ENCODE results near the gene WDR38. TPM values are rescaled to one million over a fixed set of nuclear protein-coding genes. Genes with fewer than 3 reads are reported as not detected.
A peak's percentile ranks its signal among the peaks of the same experiment; 100 is the strongest.

WDR38 gene
- total and polyA plus RNA-seq, 12 donors = 0.04 to 0.22 TPM; not detected in 10

DNA sequence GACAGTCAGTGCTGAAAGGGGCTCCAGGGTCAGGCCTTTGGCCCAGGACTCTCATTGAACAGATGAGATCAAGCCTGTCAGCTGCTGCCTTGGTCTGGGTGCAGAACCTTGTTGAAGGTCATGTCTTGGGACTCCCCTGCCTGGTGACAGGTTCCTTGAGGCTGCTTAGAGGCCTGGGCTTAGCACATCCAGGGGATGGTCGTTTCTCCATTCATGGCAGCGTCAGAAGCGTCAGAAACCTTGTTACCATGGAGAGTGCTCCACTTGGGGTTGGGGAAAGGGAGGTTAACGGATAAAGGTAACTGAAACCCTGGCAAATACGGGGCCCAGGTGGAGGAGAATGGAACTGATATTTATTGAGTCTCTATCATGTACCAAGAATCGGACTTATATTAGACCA lies 17.5 kb downstream of the WDR38 start:
- Histone ChIP-seq H3K4me1 (peaks cover 28 to 64% (median 56%) of the 10 kb centered on the region in 9 donors), H3K9me3 (no peaks in the 10 kb centered on the region), H3K27ac (peak overlapping the region in 9 of 10 donors; percentile 94 to 98 (median 96)), H3K36me3 (peaks cover 0 to 46% (median 17%) of the 10 kb centered on the region in 9 donors), H3K27me3 (no peaks in the 10 kb centered on the region), H3K4me3 (peak overlapping the region in 8 of 10 donors; percentile 83 to 99 (median 88))
- DNase-seq = no peak
- ATAC-seq = no peak
- intact Hi-C loops (cut with DNase I) = loop anchor here in 2 of 10 donors (10.0 kb wide), 2 partner anchors 64 to 274 kb away; partner anchors contain the start of gene SCAI (in 1 of the 2)
- TF ChIP-seq, protein P1, sequence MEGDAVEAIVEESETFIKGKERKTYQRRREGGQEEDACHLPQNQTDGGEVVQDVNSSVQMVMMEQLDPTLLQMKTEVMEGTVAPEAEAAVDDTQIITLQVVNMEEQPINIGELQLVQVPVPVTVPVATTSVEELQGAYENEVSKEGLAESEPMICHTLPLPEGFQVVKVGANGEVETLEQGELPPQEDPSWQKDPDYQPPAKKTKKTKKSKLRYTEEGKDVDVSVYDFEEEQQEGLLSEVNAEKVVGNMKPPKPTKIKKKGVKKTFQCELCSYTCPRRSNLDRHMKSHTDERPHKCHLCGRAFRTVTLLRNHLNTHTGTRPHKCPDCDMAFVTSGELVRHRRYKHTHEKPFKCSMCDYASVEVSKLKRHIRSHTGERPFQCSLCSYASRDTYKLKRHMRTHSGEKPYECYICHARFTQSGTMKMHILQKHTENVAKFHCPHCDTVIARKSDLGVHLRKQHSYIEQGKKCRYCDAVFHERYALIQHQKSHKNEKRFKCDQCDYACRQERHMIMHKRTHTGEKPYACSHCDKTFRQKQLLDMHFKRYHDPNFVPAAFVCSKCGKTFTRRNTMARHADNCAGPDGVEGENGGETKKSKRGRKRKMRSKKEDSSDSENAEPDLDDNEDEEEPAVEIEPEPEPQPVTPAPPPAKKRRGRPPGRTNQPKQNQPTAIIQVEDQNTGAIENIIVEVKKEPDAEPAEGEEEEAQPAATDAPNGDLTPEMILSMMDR (IDR thresholded peaks at IDR 0.05) = no peak
- 50 to 60% methylated on average over 6 of the region's 6 CpGs for WGBS, 2 donors

DNA sequence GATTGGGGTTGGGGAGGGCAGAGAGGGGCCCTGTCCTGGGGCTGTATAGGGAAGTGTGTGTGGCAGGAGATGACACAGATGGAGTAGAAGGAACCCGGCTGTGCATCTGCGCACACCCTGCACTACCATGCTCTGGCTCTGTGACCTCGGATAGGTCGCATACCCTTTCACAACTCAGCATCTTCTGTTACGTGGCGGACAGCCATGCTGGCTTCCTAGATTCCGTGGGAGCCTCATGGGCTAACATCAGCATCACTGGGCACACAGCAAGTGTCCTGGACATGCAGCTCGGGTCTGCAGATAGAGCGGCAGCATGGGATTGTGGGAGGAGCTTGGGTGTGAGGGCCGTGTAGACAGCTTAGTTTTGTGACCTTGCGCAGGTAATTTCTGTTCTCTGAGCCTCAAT lies 17.9 kb downstream of the WDR38 start:
- WGBS, 2 donors = 73 to 79% methylated on average over 11 of the region's 11 CpGs
- peak overlapping the region in 1 of 10 donors; percentile 86 for H3K4me3 ChIP-seq
- H3K9me3 ChIP-seq = no peaks in the 10 kb centered on the region
- peaks cover 28 to 64% (median 56%) of the 10 kb centered on the region in 9 donors for H3K4me1 ChIP-seq
- ATAC-seq = no peak
- intact Hi-C loops (cut with DNase I) = loop anchor here in 2 of 10 donors (10.0 kb wide), 2 partner anchors 64 to 274 kb away; partner anchors contain the start of gene SCAI (in 1 of the 2)
- no peaks in the 10 kb centered on the region for H3K27me3 ChIP-seq
- TF ChIP-seq, protein P1 (IDR thresholded peaks at IDR 0.05) = no peak
- peak overlapping the region in 8 of 10 donors; percentile 57 to 98 (median 96) for H3K27ac ChIP-seq
- DNase-seq = no peak
- peaks cover 0 to 50% (median 22%) of the 10 kb centered on the region in 9 donors for H3K36me3 ChIP-seq

DNA sequence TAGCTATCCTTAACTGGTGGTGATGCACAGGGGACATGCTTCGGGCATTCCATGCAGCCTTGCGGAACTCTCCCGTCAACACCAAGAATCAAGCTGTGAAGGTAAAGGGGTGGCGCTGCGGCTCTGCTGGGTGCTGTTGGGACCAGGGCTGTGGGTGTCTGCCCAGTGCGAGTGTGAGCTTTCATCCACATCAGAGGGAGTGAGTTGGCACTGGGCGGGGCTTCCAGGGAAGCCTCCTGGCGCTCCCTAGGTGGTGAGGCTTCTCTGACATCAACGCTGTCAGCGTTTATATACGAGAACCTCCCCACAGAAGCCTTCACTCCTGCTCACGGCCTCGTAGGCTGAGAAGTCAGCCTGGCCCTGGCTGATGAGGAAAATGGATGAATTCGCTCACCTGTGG lies 20.4 kb downstream of the WDR38 start:
- WGBS, 2 donors = 81 to 84% methylated on average over 14 of the region's 14 CpGs
- intact Hi-C loops (cut with DNase I) = loop anchor here in 2 of 10 donors (10.0 kb wide), 2 partner anchors 61 to 271 kb away; partner anchors contain the start of gene SCAI (in 1 of the 2)
- peaks cover 28 to 53% (median 46%) of the 10 kb centered on the region in 9 donors for H3K4me1 ChIP-seq
- H3K9me3 ChIP-seq = no peaks in the 10 kb centered on the region
- no peak for ATAC-seq
- H3K27me3 ChIP-seq = no peaks in the 10 kb centered on the region
- H3K27ac ChIP-seq = peak overlapping the region in 7 of 10 donors; percentile 57 to 98 (median 95)
- TF ChIP-seq, protein P1 (IDR thresholded peaks at IDR 0.05) = no peak
- no peak overlapping the region for H3K4me3 ChIP-seq
- DNase-seq = no peak
- H3K36me3 ChIP-seq = peaks cover 0 to 75% (median 33%) of the 10 kb centered on the region in 9 donors

DNA sequence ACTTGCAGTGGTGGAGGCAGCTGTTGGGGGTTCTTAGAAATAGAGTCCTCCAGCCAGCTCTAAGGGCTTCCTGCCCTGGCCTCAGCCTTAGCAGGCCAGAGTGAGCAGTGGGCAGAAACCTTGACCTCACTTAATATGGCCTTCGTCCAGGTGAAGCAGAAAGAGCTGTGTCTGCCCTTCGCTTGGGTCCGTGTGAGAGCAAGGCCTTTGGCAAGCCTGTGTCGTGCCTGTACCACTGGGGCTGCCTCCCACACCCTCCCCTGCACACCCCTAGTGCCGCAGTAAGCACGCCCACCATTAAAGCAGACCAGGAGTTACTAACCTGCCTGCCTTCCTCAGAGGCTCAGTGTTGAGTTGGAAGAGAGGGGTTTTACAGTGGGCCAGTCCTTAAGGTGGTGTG lies 22.2 kb downstream of the WDR38 start:
- Histone ChIP-seq H3K4me3 (no peak overlapping the region), H3K36me3 (peaks cover 0 to 94% (median 48%) of the 10 kb centered on the region in 9 donors), H3K27ac (no peak overlapping the region), H3K4me1 (peaks cover 23 to 43% (median 34%) of the 10 kb centered on the region in 9 donors), H3K9me3 (no peaks in the 10 kb centered on the region), H3K27me3 (no peaks in the 10 kb centered on the region)
- no peak for DNase-seq
- TF ChIP-seq, protein P1 (IDR thresholded peaks at IDR 0.05) = no peak
- no peak for ATAC-seq
- intact Hi-C loops (cut with DNase I) = loop anchor here in 2 of 10 donors (10.0 kb wide), 2 partner anchors 59 to 269 kb away; partner anchors contain the start of gene SCAI (in 1 of the 2)
- 91 to 94% methylated on average over 6 of the region's 6 CpGs for WGBS, 2 donors
